ENCODE data around the gene CACNA1I.
"Not testable (repeated sequence)": the region's sequence is repeated elsewhere in the genome, so short reads cannot be mapped to it uniquely, and the experiment has no call there.

The CACNA1I gene

GRCh38 chr22:39719559-39720450 is 149.3 kb downstream of the CACNA1I start:
- no peak for DNase-seq (ENCODE audit: low spot score)

DNA sequence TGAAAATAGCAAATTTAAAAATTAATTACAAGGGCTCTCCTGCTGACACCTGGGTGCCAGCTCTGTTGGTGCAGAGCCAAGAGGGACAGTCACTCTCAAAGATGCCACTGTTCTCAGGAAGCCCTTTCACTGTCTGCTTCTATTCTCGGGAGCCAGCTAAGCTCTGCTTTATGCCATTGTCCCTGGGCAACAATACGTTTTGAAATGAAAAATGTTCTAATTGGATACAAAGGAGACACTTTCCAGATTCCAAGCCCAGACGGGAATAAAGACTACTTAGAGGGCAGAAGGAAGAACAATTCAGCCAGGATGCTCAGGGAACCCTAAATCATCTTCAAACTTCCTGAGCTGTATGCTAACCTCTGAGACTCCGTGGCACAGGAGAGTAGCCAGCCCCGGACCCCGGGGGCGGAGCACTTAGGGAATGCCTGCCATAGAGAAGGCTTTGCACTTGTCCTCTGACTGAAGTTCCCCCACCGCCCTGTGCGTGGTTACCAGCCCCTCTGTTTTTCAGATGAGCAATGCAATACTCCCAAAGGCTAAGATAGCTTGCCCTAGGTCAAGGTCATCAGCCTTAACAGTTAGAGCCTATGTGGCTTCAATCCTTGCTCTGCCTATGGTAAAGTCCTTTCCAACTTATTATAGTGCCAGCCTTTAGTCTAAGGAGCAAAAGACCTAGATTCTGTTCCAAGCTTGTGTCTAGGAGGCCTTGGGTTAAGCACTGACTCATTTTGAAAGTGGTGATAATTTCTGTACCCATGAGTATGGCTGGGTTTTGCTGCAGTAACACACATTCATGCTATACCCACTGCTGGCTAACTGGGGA is 150.9 kb downstream of the CACNA1I start:
- DNase-seq (ENCODE audit: low spot score) = no peak

DNA sequence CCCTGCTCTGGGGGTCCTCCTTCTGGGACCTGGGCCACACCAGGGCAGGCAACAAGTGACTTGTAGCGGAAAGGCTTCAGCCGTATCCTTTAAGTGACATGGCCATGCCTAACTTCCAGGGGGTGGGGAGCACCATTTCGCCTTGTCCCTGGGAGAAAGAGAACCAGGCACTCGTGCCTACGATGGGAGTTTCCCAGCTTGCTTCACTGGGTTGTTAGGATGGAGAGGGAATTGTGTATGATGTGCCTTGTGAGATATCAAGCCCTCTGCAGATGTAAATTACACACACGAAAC is 151.4 kb downstream of the CACNA1I start:
- no peak for DNase-seq (ENCODE audit: low spot score)

GRCh38 chr22:39722501-39722900 is 151.9 kb downstream of the CACNA1I start:
- DNase-seq (ENCODE audit: low spot score) = no peak

DNA sequence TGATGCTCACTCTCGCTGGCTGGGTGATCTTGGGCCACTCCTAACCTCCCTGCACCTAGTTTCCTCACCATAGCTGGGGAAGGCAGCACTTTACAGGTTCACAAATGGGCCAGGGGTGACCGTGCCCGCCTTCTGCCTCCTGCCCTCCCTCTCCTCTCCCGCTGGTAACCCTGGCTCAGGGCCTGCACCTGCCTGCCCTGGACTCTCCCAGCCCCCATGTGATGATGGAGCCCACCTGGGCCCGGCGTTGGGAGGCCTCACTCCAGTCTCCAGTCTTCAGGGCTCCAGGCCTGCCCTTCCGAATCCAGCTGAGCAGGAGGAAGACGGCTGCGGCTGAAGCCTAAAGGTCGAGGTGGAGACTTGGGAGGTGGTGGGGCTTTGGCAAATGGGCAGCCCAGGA is 152.9 kb downstream of the CACNA1I start:
- no peak for DNase-seq (ENCODE audit: low spot score)

DNA sequence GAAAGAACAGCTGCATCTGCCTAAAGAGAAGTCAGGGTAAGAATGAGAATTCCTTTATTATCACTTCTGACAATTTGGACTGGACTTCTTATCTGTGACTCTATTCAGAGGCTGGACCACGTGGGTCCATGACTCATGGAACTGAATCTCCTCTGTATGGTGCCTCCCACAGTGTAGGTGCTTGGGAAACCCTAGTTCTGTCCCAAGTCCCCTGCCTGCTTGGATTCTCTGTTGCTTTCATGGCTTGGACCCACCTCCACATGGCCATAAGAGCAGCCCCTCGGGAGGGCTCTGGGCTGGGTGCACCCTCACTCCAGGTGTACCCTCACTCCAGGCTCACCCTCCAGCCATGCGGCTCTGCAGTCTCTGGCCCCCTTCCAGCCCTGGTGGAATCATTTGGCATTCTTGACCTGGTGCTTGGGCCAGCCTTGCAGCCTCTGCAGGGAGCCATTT is 153.4 kb downstream of the CACNA1I start:
- no peak for DNase-seq (ENCODE audit: low spot score)

DNA sequence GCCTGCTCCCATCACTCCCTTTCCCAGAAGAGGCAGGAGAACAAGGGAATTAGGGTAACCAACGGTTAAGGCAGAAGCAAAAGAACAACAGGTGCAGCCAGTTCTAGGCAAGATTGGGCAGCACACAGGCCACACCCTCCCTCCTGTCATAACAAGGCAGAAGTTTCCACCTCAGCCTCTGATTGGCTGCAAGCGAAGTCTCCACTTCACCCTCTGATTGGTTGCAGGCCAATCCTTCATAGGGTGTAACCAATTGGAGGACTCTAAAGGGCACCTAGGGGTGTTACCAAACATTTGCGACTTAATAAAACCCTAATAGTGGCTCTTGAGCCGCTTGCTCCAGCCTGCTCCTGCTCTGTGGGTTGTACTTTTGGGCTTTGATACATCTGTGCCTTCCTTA is 153.8 kb downstream of the CACNA1I start:
- no peak for DNase-seq (ENCODE audit: low spot score)

DNA sequence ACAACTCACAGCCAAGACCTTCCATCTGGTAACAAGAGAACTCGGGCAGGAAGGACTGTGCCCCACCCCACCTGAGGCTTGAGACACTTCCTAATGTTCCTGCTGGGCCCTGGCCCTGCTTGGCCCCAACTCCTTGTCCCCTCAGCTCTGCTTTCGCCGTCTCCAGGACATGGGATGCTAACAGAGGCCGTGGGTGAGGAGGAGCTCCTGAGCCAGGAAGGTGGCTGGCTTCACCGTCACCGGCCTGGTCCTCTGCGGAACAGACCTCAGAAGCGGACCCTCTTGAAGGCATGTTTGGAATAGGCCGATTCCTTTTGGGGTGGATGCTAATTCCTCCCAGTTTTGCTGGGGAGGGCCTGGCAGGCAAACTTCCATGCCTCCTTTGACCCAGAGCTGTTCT is 154.3 kb downstream of the CACNA1I start:
- no peak for DNase-seq (ENCODE audit: low spot score)

- DNase-seq (ENCODE audit: low spot score) = no peak
Observed at GRCh38 chr22:39725351-39726035, 154.9 kb downstream of the CACNA1I start.

DNA sequence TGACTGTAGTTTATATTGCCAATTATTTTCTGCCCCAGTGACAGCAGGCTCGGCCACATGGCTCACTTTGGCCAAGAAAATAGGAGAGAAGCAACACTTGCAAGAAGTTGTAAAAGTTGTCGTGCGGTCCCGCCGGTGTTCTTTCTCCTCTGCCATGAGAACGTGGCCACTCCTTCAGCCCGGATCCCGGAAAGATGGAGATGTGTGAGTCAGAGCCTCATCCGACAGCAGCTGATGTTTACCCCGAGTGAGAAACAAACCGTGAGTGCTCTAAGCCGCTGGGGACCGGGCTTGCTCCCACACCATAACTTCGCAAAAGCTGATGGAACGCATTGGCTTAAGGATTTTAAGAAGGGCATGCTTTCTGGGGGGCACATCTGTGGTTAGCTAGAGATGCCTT is 157.0 kb downstream of the CACNA1I start:
- no peak for DNase-seq (ENCODE audit: low spot score)

DNA sequence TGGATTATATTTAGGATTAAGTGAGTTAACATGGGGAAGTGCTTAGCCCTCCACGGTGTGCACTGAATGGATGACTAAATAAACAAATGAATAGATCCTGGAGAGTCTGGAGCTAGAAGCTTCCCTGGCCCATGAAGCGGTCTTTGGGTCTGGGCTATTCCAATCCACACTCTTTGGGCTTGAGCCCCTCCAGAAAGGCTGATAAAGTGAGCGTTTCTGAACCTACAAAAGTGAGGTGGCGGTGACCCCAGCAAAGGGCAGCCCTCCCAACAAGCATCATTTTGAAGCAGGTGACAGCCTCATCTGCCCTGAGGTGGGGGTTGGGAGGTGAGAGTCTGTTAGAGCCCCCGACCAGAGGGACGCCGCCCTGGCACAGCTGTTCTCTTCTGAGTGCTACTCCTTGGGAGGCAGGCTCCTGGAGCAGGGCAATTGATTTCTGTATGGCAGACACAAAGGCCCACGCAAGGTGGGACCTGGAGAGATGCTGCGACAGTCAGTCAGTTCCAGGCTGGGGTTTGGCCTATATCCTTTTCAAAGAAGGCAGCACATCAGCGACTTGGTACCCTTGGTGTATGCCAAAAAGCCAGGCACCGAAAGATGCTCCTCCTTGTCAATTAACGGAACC is 157.8 kb downstream of the CACNA1I start:
- DNase-seq (ENCODE audit: low spot score) = no peak

GRCh38 chr22:39729141-39729934 is 158.8 kb downstream of the CACNA1I start:
- DNase-seq (ENCODE audit: low spot score) = no peak

DNA sequence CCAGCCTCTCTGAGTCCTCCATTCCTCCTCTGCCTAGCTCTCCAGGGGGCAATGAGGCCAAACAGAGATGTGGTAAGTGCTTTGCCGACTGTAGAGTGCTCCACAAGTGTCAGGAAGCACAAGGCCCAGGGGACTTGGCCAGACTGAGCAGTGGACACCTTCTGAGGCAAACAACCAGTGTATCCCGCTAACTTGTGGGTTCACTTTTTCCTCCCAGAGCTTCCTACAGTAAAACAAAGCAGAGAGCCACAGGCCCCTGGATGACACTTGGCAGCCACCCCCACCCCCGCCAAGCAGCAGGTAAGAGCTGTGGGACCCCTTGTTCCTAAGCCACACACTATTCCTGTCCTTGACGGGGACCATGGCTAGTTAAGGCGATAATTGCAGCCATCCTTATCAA is 160.9 kb downstream of the CACNA1I start:
- DNase-seq (ENCODE audit: low spot score) = no peak

DNA sequence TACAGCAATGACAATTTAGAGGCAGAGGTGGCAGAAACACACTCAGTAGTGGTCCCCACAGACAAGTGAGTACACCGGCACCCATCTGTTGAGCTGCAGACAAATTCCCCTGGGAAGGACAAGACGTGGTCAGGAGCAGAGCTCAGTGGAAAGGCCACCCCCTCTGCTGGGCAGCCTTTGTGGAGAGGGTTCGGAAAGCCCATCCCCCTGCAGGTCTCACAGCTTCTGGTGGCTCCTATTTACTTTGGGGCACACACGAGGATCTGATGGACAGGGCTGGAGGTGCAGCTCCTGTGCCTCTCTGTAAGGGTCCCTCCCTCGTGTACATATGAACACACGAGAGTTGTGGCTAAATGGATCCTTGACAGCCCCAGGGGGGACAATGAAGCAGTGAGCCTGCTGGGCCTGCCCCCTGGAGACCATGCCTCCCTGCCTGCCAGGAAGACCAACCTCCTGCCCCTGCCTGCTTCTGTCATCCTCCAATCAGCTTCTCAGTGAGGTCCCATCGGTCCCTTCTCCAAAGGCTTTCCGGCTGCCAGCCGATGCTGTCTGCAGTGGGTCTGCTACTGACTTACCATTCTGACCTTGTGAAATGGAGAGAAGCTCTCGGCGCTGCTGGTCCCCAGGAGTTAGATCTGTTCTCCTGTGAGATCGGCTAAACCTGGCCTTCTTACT is 161.5 kb downstream of the CACNA1I start:
- DNase-seq (ENCODE audit: low spot score) = no peak

DNA sequence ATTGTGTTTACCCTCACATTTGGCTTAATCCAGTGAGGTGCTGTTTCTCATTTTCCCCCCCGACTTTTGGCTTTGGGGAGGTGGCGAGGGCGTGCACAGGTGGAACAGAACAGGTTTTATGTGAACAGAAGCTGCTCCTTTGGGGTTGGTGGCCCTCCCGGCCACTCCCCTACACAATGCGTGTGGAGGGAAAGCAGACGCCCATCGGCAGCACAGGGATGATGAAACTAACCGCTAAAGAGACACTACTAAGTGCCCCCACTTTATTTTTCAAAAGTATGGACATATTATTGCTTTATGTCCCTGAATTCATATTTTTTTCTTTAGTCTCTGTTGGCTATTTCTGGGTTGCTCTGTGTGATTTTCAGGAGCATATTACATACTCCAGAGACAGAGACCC is 162.1 kb downstream of the CACNA1I start:
- no peak for DNase-seq (ENCODE audit: low spot score)

DNA sequence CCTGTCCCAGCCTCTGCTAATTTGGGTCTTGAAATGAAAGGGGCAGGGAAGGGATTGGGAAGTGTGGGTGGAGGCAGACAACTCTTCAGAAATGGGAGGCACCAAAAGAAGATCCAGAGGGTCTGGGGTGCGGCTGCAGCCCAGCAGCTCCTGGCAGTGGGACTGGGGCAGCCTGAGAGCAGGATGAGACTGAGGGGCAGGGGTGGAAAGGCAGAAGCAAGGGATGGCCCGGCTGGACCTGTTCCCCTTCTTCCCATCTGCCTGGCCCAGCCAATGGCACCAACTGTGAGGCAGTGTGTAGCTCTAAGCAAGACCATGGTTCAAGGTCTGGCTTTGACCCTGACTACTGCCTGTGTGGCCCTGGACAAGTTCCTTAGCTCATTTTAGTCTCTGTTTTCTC is 162.6 kb downstream of the CACNA1I start:
- DNase-seq (ENCODE audit: low spot score) = no peak

GRCh38 chr22:39734046-39734445 is 163.5 kb downstream of the CACNA1I start:
- DNase-seq (ENCODE audit: low spot score) = not testable (repeated sequence)

DNA sequence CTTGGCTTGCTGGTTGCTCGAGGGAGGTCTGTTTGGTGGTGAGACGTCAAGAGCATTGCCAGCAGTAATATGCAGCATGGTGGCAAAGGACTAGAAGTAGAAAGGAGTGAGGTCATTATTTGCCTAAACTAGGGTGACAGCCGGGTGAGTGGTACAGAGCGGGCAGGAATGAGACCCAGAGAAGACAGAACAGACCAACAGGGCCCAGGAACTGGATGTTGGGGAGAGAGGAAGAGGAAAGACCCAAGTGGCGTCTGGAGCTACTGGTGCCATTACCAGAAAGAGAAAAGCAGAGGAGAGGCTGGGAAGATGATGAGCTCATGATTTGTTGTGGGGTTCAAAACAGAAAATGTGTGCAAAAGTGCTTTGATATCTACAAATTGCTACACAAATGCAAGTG is 164.3 kb downstream of the CACNA1I start:
- DNase-seq (ENCODE audit: low spot score) = no peak

GRCh38 chr22:39735776-39736175 is 165.2 kb downstream of the CACNA1I start:
- DNase-seq (ENCODE audit: low spot score) = no peak

- DNase-seq (ENCODE audit: low spot score) = no peak
Observed at GRCh38 chr22:39738746-39739145, 168.2 kb downstream of the CACNA1I start.
